Gastroesophageal sphincter (tissue), 4 donors: Measurements from ENCODE around the gene THAP4. TPM values are rescaled to one million over a fixed set of nuclear protein-coding genes. Genes with fewer than 3 reads are reported as not detected.

Source experiments
- ATAC-seq: fragments of 150-250 bp; one replicate; pipeline ENCODE4 v1.9.1; 2016; ENCODE audit warnings: mild to moderate bottlenecking, moderate library complexity
- H3K27ac ChIP-seq, 4 donors: fragments of 200-600 bp; sonication (generic) in 3 of 4; 1 replicate in 3 of 4; 2 replicates in 1 of 4; pipeline ENCODE4 v1.5.1; 2016 to 2019
- H3K27me3 ChIP-seq: fragments of 200-600 bp; sonication (generic); one replicate; pipeline ENCODE4 v1.5.1; 2019
- H3K36me3 ChIP-seq, 2 donors: fragments of 200-600 bp; sonication (generic); one replicate each; pipeline ENCODE4 v1.5.1; 2019; ENCODE audit warnings: control low read depth in 1 of 2
- H3K4me1 ChIP-seq, 3 donors: fragments of 200-600 bp; sonication (generic); 1 replicate in 2 of 3; 2 replicates in 1 of 3; pipeline ENCODE4 v1.5.1; 2016 to 2019; ENCODE audit warnings: control low read depth in 2 of 3
- H3K4me3 ChIP-seq, 2 donors: fragments of 200-600 bp; sonication (generic); one replicate each; pipeline ENCODE4 v1.5.1; 2019; ENCODE audit warnings: mild to moderate bottlenecking in 1 of 2, moderate library complexity in 1 of 2
- H3K9me3 ChIP-seq, 3 donors: fragments of 200-600 bp; sonication (generic); one replicate each; pipeline ENCODE4 v1.5.1; 2017 to 2019; ENCODE audit warnings: control low read depth in 2 of 3
- EP300 ChIP-seq: sonication (generic); formaldehyde crosslinking; IDR thresholded peaks from one replicate; pipeline ENCODE4 v1.6.1; 2017; ENCODE audit warnings: antibody characterized with exemption, mild to moderate bottlenecking
- POLR2A ChIP-seq, 2 donors: fragments of 450-650 bp; IDR thresholded peaks; one replicate each; pipeline ENCODE4 v1.6.1; 2017; ENCODE audit warnings: antibody characterized with exemption in 2 of 2, mild to moderate bottlenecking in 2 of 2, moderate library complexity in 1 of 2
- POLR2AphosphoS5 ChIP-seq: sonication (generic); formaldehyde crosslinking; IDR thresholded peaks from one replicate; pipeline ENCODE4 v1.6.1; 2017; ENCODE audit warnings: antibody characterized with exemption
- WGBS, 2 donors: methylation state at CpG; one replicate each; pipeline ENCODE4 v1.1.5; 2018; ENCODE audit warnings: low coverage in 1 of 2; 5-methylcytosine and 5-hydroxymethylcytosine counted together
- total RNA-seq, 4 donors: library from RNA; depleted of rRNA; stranded (reverse); fragments of >200 nt; gene quantifications; one replicate each; pipeline ENCODE4 v1.1.0, GENCODE V29; 2016
- TF ChIP-seq, protein P1 (sequence below), 4 experiments: fragments of 200-600 bp in 2 of 4; fragments of 450-650 bp in 2 of 4; sonication (generic) in 1 of 4; IDR thresholded peaks; one replicate each; pipeline ENCODE4 v1.5.1; 2017 to 2019; ENCODE audit warnings: antibody characterized with exemption in 4 of 4, mild to moderate bottlenecking in 2 of 4, moderate library complexity in 2 of 4

THAP4 gene
- total RNA-seq, 4 donors from 2014 or later = 36.0 to 68.4 (median 43.0) TPM

DNA sequence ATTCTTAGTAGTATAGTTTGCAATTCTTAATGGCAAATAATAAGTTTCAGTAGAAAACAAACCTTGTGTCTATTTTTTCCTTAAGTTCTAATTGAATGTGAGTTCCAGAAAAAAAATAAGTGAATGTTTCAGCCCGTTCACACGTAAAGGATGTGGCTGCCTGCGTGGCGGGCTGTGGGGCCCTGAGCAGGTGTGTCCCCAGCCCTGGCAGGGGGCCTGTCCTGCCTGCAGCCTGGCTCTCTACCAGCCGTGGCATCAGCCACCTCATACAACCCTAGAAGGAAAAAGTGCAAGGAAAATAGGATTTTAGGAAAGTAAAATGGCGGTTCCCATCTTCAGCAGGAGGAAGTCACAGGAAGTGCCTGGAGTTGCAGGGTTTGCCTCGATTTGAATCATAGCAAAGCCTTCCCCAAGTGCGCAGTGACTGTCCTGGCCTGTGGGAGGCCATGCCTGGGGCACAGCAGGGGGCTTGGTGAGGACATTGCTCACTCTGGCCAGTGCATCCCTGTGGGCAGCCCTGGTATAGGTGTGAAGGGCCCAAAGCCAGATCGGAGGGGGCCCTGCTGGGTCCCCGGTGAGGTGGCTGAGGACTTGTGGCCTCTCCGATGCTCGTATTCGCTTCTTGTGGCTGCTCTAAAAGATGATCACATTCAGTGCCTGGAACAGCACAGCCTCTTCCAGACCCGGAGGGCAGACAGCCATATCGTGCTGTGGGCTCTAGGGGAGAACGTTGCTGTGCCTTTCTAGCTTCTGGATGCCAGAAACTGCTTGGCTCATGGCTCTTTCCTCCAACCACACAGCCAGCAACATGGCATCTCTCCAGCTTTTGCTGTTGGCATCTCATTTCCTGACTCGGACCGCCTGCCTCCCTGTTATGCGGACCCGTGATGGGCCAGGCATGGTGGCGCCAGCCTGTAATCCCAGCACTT lies 37.1 kb upstream of the THAP4 start:
- peaks cover 0 to 88% of the 10 kb centered on the region in 2 donors for H3K36me3 ChIP-seq

DNA sequence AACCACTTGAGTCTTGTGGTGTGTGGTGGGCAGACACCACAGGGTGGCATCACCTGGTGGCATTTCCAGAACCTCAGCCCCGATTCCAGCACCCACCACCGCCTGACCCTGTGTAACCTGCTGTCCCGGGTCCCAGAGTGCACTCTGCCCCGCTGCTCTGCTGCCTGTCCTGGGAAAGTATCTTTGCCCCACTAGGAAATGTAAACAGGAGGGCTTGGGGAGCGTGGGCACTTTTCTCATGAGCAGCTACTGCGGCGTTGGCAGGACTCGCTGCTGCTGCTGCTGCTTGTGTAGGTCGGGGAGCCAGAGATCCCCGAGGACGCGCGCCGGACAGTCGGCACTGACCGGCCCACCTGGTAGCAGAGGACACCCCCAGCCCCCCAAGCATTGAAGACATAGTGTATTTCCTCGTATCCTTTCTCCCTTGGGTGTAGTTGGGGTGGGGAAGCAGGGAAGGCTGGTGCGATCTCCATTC lies 36.3 kb upstream of the THAP4 start:
- peaks cover 0 to 88% of the 10 kb centered on the region in 2 donors for H3K36me3 ChIP-seq
- no peak overlapping the region for H3K4me3 ChIP-seq
- no peak overlapping the region for H3K27ac ChIP-seq
- H3K4me1 ChIP-seq = no peaks in the 10 kb centered on the region
- TF ChIP-seq EP300 (no peak), POLR2AphosphoS5 (no peak), POLR2A (IDR thresholded peaks at IDR 0.05) (no peak)
- TF ChIP-seq, protein P1, sequence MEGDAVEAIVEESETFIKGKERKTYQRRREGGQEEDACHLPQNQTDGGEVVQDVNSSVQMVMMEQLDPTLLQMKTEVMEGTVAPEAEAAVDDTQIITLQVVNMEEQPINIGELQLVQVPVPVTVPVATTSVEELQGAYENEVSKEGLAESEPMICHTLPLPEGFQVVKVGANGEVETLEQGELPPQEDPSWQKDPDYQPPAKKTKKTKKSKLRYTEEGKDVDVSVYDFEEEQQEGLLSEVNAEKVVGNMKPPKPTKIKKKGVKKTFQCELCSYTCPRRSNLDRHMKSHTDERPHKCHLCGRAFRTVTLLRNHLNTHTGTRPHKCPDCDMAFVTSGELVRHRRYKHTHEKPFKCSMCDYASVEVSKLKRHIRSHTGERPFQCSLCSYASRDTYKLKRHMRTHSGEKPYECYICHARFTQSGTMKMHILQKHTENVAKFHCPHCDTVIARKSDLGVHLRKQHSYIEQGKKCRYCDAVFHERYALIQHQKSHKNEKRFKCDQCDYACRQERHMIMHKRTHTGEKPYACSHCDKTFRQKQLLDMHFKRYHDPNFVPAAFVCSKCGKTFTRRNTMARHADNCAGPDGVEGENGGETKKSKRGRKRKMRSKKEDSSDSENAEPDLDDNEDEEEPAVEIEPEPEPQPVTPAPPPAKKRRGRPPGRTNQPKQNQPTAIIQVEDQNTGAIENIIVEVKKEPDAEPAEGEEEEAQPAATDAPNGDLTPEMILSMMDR (IDR thresholded peaks at IDR 0.05) = no peak
- WGBS, 2 donors = 75 to 90% methylated on average over 2 to 4 of the region's 18 CpGs
- no peaks in the 10 kb centered on the region for H3K27me3 ChIP-seq
- no peak for ATAC-seq
- H3K9me3 ChIP-seq = no peaks in the 10 kb centered on the region

More for the DNA sequence above, 37.1 kb upstream of the THAP4 start:
- Histone ChIP-seq H3K9me3 (no peaks in the 10 kb centered on the region), H3K27ac (no peak overlapping the region), H3K4me3 (no peak overlapping the region), H3K27me3 (no peaks in the 10 kb centered on the region), H3K4me1 (no peaks in the 10 kb centered on the region)
- 65 to 83% methylated on average over 7 of the region's 21 CpGs for WGBS, 2 donors
- TF ChIP-seq POLR2A (IDR thresholded peaks at IDR 0.05) = no peak
- ATAC-seq = no peak

DNA sequence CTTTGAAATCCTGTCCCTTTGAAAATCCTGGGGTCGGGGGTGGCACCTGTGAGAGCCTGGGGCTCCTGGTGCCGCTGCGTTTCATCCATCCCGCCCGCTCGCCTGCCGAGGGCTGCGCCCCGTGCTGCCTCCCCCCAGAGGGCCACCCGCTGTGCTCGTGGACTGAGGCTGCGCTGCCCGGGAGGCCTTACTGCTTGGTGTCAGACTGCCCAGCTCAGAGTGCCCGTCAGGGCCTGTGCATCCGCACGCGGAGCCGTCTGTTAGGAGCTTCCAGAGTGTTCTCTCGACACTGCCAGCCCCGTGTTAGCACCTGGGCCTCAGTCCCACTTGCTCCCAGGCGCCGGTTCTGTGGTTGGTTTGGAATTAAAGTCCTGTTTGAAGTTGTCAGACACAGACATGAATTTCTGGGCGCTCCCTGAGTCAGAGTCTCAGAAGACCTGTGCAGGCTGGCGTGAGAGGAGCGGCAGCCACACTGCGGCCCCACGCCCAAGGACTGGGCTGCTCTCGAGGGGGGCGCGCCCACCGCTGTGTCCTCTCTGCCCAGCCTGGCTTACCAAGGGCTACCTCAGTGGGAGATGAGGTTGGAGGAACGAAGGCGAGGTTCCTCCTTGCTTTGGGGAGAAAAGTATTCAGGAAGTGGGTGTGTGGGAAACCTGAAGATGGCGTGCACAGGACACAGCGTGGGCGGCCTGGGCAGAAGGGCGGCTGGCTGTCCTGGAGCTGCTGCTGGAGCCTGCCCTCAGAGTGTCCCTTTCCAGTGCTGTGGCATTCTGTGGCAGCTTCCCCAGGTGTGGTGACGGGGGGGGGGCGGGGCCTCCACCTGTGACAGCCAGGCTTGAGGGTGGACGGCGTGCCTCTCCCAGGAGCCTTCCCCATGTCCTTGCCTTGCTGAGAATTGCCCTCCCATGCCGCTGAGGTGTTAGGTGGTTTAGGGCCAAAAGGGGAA lies 35.6 kb upstream of the THAP4 start:
- Histone ChIP-seq H3K36me3 (peaks cover 0 to 88% of the 10 kb centered on the region in 2 donors), H3K27ac (no peak overlapping the region), H3K4me3 (no peak overlapping the region), H3K27me3 (no peaks in the 10 kb centered on the region), H3K4me1 (no peaks in the 10 kb centered on the region), H3K9me3 (no peaks in the 10 kb centered on the region)
- 80% methylated on average over 1 of the region's 42 CpGs; no CpG with 5 or more reads in 1 of the 2 donors for WGBS, 2 donors
- ATAC-seq = no peak
- TF ChIP-seq, protein P1 (IDR thresholded peaks at IDR 0.05) = no peak
- TF ChIP-seq POLR2AphosphoS5 = no peak
- TF ChIP-seq EP300 = no peak
- no peak for TF ChIP-seq POLR2A (IDR thresholded peaks at IDR 0.05)

DNA sequence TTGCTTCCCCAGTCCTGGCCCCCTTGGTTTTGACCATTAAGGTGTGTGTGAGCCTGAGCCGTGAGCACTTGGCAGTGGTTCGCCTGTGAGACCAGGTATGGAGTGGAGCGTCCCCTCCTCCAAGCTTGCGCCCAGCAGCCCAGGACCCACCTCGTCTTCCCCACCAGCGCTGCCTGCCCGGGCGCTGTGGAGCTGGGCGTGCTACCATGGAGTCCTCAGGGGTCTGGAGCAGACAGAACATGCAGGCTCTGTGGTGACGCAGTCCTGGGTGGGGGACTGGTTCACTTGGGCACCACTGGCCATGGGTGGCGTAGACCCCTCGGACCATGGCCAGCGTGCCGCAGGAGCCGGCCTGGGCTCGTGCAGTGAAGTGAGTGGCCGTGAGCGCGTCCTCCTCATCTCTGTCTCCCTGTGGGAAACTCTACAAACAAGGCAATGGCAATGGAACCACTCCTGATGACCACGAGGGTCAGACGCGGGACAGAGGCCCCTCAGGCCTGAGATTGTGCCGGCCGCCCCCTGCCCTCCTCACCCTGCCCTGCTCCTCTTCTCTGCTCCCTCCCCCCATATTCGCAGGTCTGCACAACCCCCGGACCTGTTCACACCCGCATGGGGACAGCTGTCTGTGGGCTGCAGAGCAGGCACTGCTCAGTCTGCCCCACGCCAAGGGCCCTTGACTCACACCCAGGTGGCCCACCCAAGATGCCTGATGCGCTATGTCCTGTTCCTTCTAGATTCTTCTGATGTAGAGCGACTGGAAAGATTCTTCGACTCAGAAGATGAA lies 34.7 kb upstream of the THAP4 start:
- 63% methylated on average over 2 of the region's 31 CpGs; no CpG with 5 or more reads in 1 of the 2 donors for WGBS, 2 donors
- no peaks in the 10 kb centered on the region for H3K27me3 ChIP-seq
- ATAC-seq = no peak
- H3K36me3 ChIP-seq = peaks cover 0 to 88% of the 10 kb centered on the region in 2 donors
- TF ChIP-seq POLR2A (IDR thresholded peaks at IDR 0.05) (no peak), POLR2AphosphoS5 (no peak), EP300 (no peak)
- TF ChIP-seq, protein P1 (IDR thresholded peaks at IDR 0.05) = no peak
- no peak overlapping the region for H3K4me3 ChIP-seq
- H3K9me3 ChIP-seq = no peaks in the 10 kb centered on the region
- no peaks in the 10 kb centered on the region for H3K4me1 ChIP-seq
- H3K27ac ChIP-seq = no peak overlapping the region
